NK-92 treated with Interleukin-12 subunit alpha and Interleukin-12 subunit beta, amount 100 ng/mL, for 24 hours (cell line): Measurements from ENCODE around the gene HDAC5.
A peak's percentile ranks its signal among the peaks of the same experiment; 100 is the strongest.

Experiments
- DNase-seq: peaks from one replicate; lab custom pipeline; 2025; lab: John Stamatoyannopoulos, UW

The HDAC5 gene

GRCh38 chr17:44087319-44087718 lies 36.1 kb downstream of the HDAC5 start:
- no peak for DNase-seq

GRCh38 chr17:44086364-44087311 lies 36.8 kb downstream of the HDAC5 start:
- no peak for DNase-seq

GRCh38 chr17:44085908-44086307 lies 37.5 kb downstream of the HDAC5 start:
- DNase-seq, result no peak

DNA sequence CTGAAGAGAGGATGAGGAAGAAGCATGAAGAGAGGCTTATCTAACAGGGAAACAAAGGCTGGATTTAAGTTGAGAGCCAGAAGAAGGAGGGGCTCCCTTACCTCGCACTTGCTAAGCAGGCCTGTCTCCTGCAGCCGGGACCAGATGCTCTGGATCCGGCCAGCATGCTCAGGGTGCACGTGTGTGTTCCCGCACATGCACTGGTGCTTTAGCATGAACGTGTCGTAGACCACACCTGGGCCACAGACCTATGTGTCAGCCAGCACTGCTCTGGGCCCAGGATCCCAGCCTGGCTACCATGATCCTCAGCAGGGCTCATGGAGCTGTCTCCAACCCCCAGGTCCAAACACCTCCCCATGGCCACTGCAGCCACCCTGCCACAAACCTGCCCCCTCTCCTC lies 38.5 kb downstream of the HDAC5 start:
- DNase-seq, result no peak

DNA sequence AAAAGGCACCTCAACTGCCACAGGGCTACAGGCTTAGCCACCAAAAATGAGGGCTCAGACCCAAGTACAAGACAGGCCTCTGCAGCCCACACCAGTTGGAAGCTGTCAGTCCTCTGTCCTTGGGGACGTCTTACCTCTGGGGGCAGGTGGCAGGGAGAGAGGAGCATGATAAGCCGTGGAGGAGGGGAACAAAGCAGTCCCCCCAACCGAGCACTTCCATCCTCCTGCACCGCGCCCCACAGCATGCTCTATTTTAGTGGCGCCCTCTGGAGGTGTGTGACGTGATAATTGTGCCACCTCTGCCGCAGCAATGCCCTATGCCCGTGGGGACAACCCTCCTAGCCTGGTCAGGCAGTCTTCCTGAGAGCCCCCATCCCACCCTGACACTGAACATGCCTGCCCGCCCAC lies 39.3 kb downstream of the HDAC5 start:
- no peak for DNase-seq

DNA sequence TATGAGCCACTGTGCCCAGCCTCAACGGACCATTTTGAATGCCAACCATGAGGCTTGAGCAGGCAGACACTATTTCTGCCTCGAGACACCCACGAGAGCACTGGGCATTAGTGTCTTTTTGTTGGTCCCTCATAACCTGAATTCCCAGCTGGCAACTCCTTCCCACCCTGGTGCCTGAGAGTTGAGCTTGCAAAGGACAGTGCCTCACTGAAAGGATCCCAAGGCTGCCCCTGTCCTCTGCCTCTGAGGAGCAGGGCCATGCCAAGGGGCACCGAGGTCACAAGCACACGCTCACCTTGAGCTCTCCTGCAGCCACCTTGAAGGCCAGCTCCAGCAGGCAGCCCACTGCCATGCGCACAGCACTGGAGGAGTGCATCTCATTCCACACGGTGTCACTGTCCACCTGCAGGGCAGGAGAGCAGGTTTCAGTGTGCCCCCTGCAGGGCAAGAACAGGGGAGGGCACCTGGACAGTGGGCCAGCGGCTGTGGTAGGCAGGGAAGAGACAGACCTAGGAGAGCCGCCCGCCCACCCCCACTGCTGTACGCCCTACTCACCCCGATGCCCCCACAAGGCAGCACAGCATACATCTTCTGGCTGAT lies 40.1 kb downstream of the HDAC5 start:
- DNase-seq, result no peak

GRCh38 chr17:44082256-44082927 lies 41.0 kb downstream of the HDAC5 start:
- no peak for DNase-seq

- no peak for DNase-seq
Observed at GRCh38 chr17:44081681-44082080, 41.8 kb downstream of the HDAC5 start.

DNA sequence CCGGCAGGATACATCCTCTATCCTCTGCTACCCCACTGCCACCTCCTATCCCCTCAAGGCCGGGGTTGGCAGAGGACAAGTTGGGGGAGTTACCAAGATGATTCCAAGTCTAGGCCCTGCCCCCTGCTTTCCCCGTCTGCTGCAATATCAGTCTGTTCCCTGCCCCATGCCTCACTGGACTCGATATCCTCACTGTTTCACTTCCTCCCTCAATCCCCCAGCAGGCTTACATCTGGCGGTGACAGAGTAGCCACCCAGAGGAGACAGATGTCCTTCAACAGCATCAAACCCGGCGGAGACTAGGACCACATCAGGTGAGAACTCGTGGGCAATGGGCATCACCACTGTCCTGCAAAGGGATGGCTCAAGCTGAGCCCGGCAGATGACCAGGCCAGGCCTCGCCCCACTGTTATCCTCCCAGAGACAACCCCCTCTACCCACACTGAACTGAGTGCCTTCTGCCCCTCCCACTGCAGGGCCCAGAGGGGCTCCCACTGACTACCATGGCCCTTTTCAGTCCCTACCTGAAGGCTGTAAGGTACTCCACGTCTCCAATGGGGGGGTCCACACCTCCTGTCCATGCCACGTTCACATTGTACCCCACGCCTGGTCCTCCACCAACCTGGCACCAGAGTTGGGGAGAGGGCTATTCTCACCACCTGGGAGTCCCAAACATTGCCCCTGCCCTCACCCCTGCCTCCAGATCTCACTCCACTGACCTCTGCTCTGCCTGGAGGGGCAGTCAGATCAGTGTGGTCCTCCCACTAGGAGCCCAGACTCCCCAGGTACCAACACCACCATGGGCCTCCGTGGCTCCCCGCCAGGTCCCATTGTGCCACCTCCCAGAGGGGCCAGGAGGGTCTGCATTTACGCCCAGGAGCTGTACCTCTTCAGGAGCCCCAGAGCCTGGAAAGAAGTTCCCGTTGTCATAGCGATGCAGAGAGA lies 43.3 kb downstream of the HDAC5 start:
- DNase-seq, result no peak

- DNase-seq, result no peak
Observed at GRCh38 chr17:44078412-44078811, 45.0 kb downstream of the HDAC5 start.

DNA sequence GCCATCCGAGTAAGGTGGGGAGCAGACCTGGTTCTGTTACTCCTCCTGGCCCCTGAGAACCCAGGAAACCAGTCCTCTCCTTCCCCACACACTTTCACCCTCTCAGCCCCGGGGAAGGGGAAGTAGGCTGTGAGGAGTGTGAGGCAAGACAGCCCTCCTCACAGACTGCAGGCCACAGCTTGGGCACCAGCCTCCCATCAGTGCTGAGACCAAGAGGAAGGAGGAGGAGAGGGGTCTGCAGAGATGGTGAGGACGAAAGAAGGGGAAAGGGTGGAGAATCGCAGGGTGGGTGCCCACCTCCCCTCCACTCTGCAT lies 45.9 kb downstream of the HDAC5 start:
- no peak for DNase-seq

DNA sequence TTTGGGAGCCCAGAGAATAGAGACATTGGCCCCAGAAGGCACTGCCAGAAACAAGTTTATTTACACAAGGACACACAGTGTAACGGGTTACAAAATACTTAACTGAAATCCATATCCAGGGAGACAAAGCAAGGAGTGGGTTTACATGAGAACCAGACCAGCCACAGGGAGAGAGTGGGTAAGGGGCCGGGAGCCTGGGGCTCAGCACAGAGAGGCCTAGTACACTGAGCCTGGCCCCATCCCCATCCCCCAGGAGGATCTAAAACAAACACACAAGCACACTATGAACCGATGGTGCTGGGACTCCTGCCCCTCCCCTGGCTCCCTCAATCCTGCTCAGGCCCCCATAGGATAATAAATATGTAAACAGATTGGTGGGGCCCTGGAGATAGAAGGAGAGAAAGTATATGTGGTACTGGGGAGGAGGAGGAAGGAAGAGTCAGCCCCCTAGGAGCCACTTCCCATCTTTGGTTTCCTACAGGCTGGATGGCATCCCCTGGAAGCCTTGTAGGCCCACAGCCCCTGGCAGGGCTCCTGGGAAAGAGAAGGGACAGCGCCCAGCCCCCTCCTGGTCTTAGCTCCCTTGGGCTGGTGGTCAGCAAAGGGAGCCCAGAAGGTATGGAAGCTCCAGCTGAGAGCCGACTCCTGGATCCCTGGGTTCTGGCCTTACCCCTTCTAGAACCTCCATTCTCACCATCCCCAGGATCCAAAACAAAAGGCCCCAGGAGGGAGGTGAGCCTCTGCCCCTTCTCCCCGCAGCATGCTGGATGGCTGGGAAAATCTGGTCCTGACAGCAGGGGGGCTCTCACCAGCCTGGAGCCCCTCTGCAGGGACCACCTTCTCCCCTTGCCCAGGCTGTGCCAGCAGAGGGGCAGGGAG lies 46.5 kb downstream of the HDAC5 start:
- no peak for DNase-seq

- no peak for DNase-seq
Observed at GRCh38 chr17:44075598-44076293, 47.7 kb downstream of the HDAC5 start.

DNA sequence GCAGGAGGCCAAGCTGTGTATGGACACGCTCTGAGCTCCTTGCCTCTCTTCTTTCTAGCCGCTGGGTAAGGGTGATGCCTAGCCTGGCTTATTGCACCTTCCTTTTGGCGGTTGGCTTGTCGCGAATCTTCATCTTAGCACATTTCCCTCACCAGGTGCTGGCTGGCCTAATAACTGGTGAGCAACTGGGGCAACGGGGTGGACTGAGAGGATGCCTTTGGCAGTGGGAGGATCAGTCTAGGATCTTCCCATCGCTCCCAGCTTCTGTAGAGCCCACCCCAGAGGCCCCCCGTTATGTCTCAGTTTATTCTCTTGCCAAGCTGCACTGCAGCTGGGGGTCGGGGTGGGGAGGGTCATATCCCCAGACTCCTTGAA lies 48.5 kb downstream of the HDAC5 start:
- no peak for DNase-seq

GRCh38 chr17:44074231-44074910 lies 49.1 kb downstream of the HDAC5 start:
- DNase-seq, result no peak

GRCh38 chr17:44071772-44072171 lies 51.7 kb downstream of the HDAC5 start:
- DNase-seq, result no peak

DNA sequence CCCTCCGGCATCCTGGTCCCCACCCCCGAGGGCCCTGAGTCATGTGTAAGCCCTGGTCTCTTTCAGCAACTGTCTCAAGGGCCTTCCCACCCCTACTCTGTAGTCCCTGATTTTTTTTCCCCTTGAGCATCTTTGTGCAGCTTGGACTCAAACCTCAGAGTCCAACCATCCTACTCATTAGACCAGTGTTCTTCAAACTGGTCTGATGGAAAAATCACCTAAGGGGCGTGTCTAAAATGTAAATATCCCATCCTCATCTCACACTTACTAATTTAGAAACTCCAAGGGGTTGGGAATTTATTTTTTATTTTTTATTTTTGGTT lies 52.3 kb downstream of the HDAC5 start:
- no peak for DNase-seq

GRCh38 chr17:44070455-44071197 lies 52.8 kb downstream of the HDAC5 start, which contains the start of gene G6PC3:
G6PC3 (plus strand) TSS chr17:44070735; CDS start chr17:44070966, 231 bp downstream.
- peak; percentile 94 for DNase-seq

GRCh38 chr17:44069974-44070454 lies 53.4 kb downstream of the HDAC5 start:
- DNase-seq, result no peak
